CD4-positive, alpha-beta T cell treated with Interleukin-10 for 1 hour (primary cell): ENCODE measurements around the gene HMGN4.

ENCODE experiments used
- DNase-seq: peaks from one replicate; pipeline ENCODE4 v3.0.0-alpha.2; 2020

The HMGN4 gene

GRCh38 chr6:26552640-26553188 is 14.5 kb downstream of the HMGN4 start:
- no peak for DNase-seq

- peak; percentile 86 for DNase-seq
Observed at GRCh38 chr6:26553264-26553634, 15.1 kb downstream of the HMGN4 start.

- peak; percentile 92 for DNase-seq
Observed at GRCh38 chr6:26553635-26554446, 15.7 kb downstream of the HMGN4 start.

- DNase-seq, result no peak
Observed at GRCh38 chr6:26554447-26554696, 16.2 kb downstream of the HMGN4 start.

- peak; percentile 76 for DNase-seq
Observed at GRCh38 chr6:26554697-26555504, 16.7 kb downstream of the HMGN4 start.

- DNase-seq, result no peak
Observed at GRCh38 chr6:26555505-26556262, 17.5 kb downstream of the HMGN4 start.

GRCh38 chr6:26556263-26557070 is 18.3 kb downstream of the HMGN4 start:
- DNase-seq, result peak; percentile 54

GRCh38 chr6:26561533-26562466 is 23.6 kb downstream of the HMGN4 start:
- no peak for DNase-seq

GRCh38 chr6:26563488-26563887 is 25.3 kb downstream of the HMGN4 start:
- no peak for DNase-seq

- DNase-seq, result peak; percentile 98
Observed at GRCh38 chr6:26568601-26569432, 30.7 kb downstream of the HMGN4 start.

- no peak for DNase-seq
Observed at GRCh38 chr6:26569433-26569764, 31.2 kb downstream of the HMGN4 start.

- DNase-seq, result no peak
Observed at GRCh38 chr6:26570027-26570809, 32.1 kb downstream of the HMGN4 start.

GRCh38 chr6:26571592-26572296 is 33.6 kb downstream of the HMGN4 start:
- DNase-seq, result peak; percentile 81

- no peak for DNase-seq
Observed at GRCh38 chr6:26575494-26575939, 37.4 kb downstream of the HMGN4 start.

- no peak for DNase-seq
Observed at GRCh38 chr6:26576407-26576843, 38.3 kb downstream of the HMGN4 start.

- peak; percentile 77 for DNase-seq
Observed at GRCh38 chr6:26576929-26577719, 39.0 kb downstream of the HMGN4 start.

GRCh38 chr6:26577720-26578072 is 39.5 kb downstream of the HMGN4 start:
- DNase-seq, result no peak

- no peak for DNase-seq
Observed at GRCh38 chr6:26578279-26578678, 40.1 kb downstream of the HMGN4 start.
